HepG2 (cell line): ENCODE data around the gene SLC35B2. TPM values are rescaled to one million over a fixed set of nuclear protein-coding genes. Genes with fewer than 3 reads are reported as not detected.

ENCODE experiments used
- ELF3 ChIP-seq: IDR thresholded peaks from 2 replicates; pipeline ENCODE4 v1.6.1; 2016; ENCODE audit warnings: missing genetic modification reagents, missing compliant biosample characterization
- HHEX ChIP-seq: IDR thresholded peaks from 2 replicates; pipeline ENCODE4 v1.6.1; 2016; ENCODE audit warnings: control low read depth
- HNRNPUL1 ChIP-seq: fragments of 200-400 bp; formaldehyde crosslinking; IDR thresholded peaks from 2 replicates; pipeline ENCODE4 v1.6.1; 2017; ENCODE audit warnings: low read depth, mild to moderate bottlenecking, low read length, moderate library complexity
- IRF2 ChIP-seq: IDR thresholded peaks from 2 replicates; pipeline ENCODE4 v1.6.1; 2018; ENCODE audit warnings: missing genetic modification reagents, missing compliant biosample characterization
- MYPOP ChIP-seq: sonication (generic); formaldehyde crosslinking; IDR thresholded peaks from 2 replicates; pipeline ENCODE4 v1.8.1; 2023; ENCODE audit warnings: mild to moderate bottlenecking, moderate library complexity, missing genetic modification reagents
- MZF1 ChIP-seq: sonication (generic); formaldehyde crosslinking; IDR thresholded peaks from 2 replicates; pipeline ENCODE4 v1.8.1; 2023; ENCODE audit warnings: mild to moderate bottlenecking, missing genetic modification reagents, borderline replicate concordance
- PAF1 ChIP-seq: IDR thresholded peaks from 2 replicates; pipeline ENCODE4 v1.6.1; 2016; ENCODE audit warnings: missing genetic modification reagents, missing compliant biosample characterization
- SOX13 ChIP-seq, 3 experiments: fragments of 450-650 bp in 1 of 3; sonication (generic) in 1 of 3; formaldehyde crosslinking in 1 of 3; IDR thresholded peaks in 2 of 3; conservative IDR thresholded peaks in 1 of 3; 2 replicates each; pipeline versions ENCODE4 v1.5.0 to v1.6.1; 2016 to 2020; ENCODE audit warnings: antibody characterized with exemption in 1 of 3, mild to moderate bottlenecking in 1 of 3, missing compliant biosample characterization in 1 of 3, missing genetic modification reagents in 1 of 3, moderate library complexity in 1 of 3
- ZKSCAN1 ChIP-seq: fragments of 150-350 bp; IDR thresholded peaks from 2 replicates; pipeline ENCODE4 v1.6.1; 2014; ENCODE audit warnings: low read length
- ZNF616 ChIP-seq: sonication (generic); formaldehyde crosslinking; IDR thresholded peaks from 2 replicates; pipeline ENCODE4 v1.5.0; 2020; ENCODE audit warnings: low read depth, mild to moderate bottlenecking, missing genetic modification reagents
- ZNF768 ChIP-seq: sonication (generic); formaldehyde crosslinking; IDR thresholded peaks from 2 replicates; pipeline ENCODE4 v1.4.0; 2020; ENCODE audit warnings: missing genetic modification reagents
- ZZZ3 ChIP-seq: sonication (generic); formaldehyde crosslinking; IDR thresholded peaks from 2 replicates; pipeline ENCODE4 v1.4.0; 2020; ENCODE audit warnings: missing genetic modification reagents, mild to moderate bottlenecking, borderline replicate concordance
- polyA plus RNA-seq, 8 experiments: library from polyadenylated mRNA; depleted of rRNA in 3 of 8; stranded (reverse) in 7 of 8; unstranded in 1 of 8; fragments of >200 nt; fragmentation: Illumina TruSeq in 4 of 8; extraction: Trizol in 4 of 8; gene quantifications; 2 replicates each; pipeline versions ENCODE4 v1.2.1 to v1.2.3, GENCODE V29; 2011 to 2016; ENCODE audit warnings: low read depth in 4 of 8, missing spikeins in 1 of 8, mixed read lengths in 1 of 8; ENCODE audit not compliant: insufficient read depth in 1 of 8
- total RNA-seq, 5 experiments: library from RNA; depleted of rRNA; stranded (reverse); fragments of >200 nt; fragmentation: Illumina TruSeq; extraction: Trizol; gene quantifications; 2 replicates each; pipeline ENCODE4 v1.2.3, GENCODE V29; 2016; ENCODE audit warnings: low read depth in 1 of 5
- TF ChIP-seq, protein P1 (sequence below), 2 experiments: sonication (generic) in 1 of 2; formaldehyde crosslinking in 1 of 2; IDR thresholded peaks; 2 replicates each; pipeline versions ENCODE4 v1.4.0 to v1.6.1; 2016 to 2020; ENCODE audit warnings: borderline replicate concordance in 1 of 2, low read depth in 1 of 2, mild to moderate bottlenecking in 1 of 2, missing genetic modification reagents in 1 of 2
- TF ChIP-seq, protein P2 (sequence below): sonication (generic); formaldehyde crosslinking; IDR thresholded peaks from 2 replicates; pipeline ENCODE4 v1.5.1; 2020; ENCODE audit warnings: missing genetic modification reagents, mild to moderate bottlenecking, borderline replicate concordance
- TF ChIP-seq, protein P3 (sequence below): sonication (generic); formaldehyde crosslinking; IDR thresholded peaks from 2 replicates; pipeline ENCODE4 v1.5.0; 2020; ENCODE audit warnings: mild to moderate bottlenecking, missing genetic modification reagents
- TF ChIP-seq, protein P4 (sequence below): sonication (generic); formaldehyde crosslinking; IDR thresholded peaks from 2 replicates; pipeline ENCODE4 v1.9.0; 2022; ENCODE audit warnings: low read depth, missing genetic modification reagents

Gene SLC35B2
- total and polyA plus RNA-seq, 2 of the 13 experiments (the other 11 are each of a cell fraction or from before 2014, with no cell fraction given) = 61.1 to 148 TPM

- TF ChIP-seq MZF1 (CRISPR knock-in tag) (no peak), MYPOP (0 out of 2 replicates have a peak, but pooled peaks have one; percentile 42), ELF3 (CRISPR knock-in tag) (no peak), SOX13 (IDR thresholded peaks at IDR 0.05) (no peak), SOX13 (CRISPR knock-in tag; conservative IDR thresholded peaks at IDR 0.05 in 1 of 2, IDR thresholded peaks at IDR 0.05 in 1 of 2) (no peak), ZNF768 (peak; percentile 59; the same call in 1 of the 2 replicates), ZKSCAN1 (no peak), PAF1 (no peak), HHEX (no peak), ZZZ3 (CRISPR knock-in tag) (no peak), IRF2 (no peak; the same call in 1 of the 2 replicates), ZNF616 (CRISPR knock-in tag) (no peak), HNRNPUL1 (no peak)
- TF ChIP-seq, protein P1, sequence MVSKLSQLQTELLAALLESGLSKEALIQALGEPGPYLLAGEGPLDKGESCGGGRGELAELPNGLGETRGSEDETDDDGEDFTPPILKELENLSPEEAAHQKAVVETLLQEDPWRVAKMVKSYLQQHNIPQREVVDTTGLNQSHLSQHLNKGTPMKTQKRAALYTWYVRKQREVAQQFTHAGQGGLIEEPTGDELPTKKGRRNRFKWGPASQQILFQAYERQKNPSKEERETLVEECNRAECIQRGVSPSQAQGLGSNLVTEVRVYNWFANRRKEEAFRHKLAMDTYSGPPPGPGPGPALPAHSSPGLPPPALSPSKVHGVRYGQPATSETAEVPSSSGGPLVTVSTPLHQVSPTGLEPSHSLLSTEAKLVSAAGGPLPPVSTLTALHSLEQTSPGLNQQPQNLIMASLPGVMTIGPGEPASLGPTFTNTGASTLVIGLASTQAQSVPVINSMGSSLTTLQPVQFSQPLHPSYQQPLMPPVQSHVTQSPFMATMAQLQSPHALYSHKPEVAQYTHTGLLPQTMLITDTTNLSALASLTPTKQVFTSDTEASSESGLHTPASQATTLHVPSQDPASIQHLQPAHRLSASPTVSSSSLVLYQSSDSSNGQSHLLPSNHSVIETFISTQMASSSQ (IDR thresholded peaks at IDR 0.05; ENCODE audit: low read depth) = no peak
- TF ChIP-seq, protein P1 (CRISPR knock-in tag; IDR thresholded peaks at IDR 0.05; ENCODE audit: borderline replicate concordance) = peak; percentile 29; the same call in 1 of the 2 replicates
- TF ChIP-seq, protein P2, sequence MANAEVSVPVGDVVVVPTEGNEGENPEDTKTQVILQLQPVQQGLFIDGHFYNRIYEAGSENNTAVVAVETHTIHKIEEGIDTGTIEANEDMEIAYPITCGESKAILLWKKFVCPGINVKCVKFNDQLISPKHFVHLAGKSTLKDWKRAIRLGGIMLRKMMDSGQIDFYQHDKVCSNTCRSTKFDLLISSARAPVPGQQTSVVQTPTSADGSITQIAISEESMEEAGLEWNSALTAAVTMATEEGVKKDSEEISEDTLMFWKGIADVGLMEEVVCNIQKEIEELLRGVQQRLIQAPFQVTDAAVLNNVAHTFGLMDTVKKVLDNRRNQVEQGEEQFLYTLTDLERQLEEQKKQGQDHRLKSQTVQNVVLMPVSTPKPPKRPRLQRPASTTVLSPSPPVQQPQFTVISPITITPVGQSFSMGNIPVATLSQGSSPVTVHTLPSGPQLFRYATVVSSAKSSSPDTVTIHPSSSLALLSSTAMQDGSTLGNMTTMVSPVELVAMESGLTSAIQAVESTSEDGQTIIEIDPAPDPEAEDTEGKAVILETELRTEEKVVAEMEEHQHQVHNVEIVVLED (CRISPR knock-in tag) = no peak
- TF ChIP-seq, protein P3, sequence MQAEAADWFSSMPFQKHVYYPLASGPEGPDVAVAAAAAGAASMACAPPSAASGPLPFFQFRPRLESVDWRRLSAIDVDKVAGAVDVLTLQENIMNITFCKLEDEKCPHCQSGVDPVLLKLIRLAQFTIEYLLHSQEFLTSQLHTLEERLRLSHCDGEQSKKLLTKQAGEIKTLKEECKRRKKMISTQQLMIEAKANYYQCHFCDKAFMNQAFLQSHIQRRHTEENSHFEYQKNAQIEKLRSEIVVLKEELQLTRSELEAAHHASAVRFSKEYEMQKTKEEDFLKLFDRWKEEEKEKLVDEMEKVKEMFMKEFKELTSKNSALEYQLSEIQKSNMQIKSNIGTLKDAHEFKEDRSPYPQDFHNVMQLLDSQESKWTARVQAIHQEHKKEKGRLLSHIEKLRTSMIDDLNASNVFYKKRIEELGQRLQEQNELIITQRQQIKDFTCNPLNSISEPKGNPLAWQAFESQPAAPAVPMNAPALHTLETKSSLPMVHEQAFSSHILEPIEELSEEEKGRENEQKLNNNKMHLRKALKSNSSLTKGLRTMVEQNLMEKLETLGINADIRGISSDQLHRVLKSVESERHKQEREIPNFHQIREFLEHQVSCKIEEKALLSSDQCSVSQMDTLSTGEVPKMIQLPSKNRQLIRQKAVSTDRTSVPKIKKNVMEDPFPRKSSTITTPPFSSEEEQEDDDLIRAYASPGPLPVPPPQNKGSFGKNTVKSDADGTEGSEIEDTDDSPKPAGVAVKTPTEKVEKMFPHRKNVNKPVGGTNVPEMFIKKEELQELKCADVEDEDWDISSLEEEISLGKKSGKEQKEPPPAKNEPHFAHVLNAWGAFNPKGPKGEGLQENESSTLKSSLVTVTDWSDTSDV (CRISPR knock-in tag) = no peak
- TF ChIP-seq, protein P4, sequence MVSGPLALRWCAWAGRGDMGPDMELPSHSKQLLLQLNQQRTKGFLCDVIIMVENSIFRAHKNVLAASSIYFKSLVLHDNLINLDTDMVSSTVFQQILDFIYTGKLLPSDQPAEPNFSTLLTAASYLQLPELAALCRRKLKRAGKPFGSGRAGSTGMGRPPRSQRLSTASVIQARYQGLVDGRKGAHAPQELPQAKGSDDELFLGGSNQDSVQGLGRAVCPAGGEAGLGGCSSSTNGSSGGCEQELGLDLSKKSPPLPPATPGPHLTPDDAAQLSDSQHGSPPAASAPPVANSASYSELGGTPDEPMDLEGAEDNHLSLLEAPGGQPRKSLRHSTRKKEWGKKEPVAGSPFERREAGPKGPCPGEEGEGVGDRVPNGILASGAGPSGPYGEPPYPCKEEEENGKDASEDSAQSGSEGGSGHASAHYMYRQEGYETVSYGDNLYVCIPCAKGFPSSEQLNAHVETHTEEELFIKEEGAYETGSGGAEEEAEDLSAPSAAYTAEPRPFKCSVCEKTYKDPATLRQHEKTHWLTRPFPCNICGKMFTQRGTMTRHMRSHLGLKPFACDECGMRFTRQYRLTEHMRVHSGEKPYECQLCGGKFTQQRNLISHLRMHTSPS = 0 out of 2 replicates have a peak, but pooled peaks have one; percentile 33
Observed at GRCh38 chr6:44265007-44265721, 7.8 kb upstream of the SLC35B2 start, which contains the start of gene NFKBIE (continued).
